Colon (tissue), 2 donors: ENCODE data around the gene ZNF629.

Experiments
- FAIRE-seq: peaks from 2 replicates; lab custom pipeline; 2012; peaks lifted over from hg19 to GRCh38; lab: Jason Lieb, UNC
- donor health status: control.
- donor health status: control.

ZNF629 gene

GRCh38 chr16:30747331-30747730, 39.7 kb downstream of the ZNF629 start:
- FAIRE-seq = no peak

- no peak for FAIRE-seq
These were observed 40.3 kb downstream of the ZNF629 start for GRCh38 chr16:30746638-30747175.

- no peak for FAIRE-seq
These were observed 41.9 kb downstream of the ZNF629 start for GRCh38 chr16:30745082-30745481.

- FAIRE-seq = no peak
These were observed 42.8 kb downstream of the ZNF629 start for GRCh38 chr16:30744183-30744582.

- FAIRE-seq = no peak
These were observed 43.3 kb downstream of the ZNF629 start for GRCh38 chr16:30743716-30744115.

GRCh38 chr16:30741461-30741914, 45.5 kb downstream of the ZNF629 start:
- no peak for FAIRE-seq

GRCh38 chr16:30740364-30741251, 46.4 kb downstream of the ZNF629 start:
- no peak for FAIRE-seq

- no peak for FAIRE-seq
These were observed 47.7 kb downstream of the ZNF629 start for GRCh38 chr16:30738984-30739951.

GRCh38 chr16:30737794-30738648, 49.0 kb downstream of the ZNF629 start:
- FAIRE-seq = no peak

- FAIRE-seq = no peak
These were observed 49.8 kb downstream of the ZNF629 start for GRCh38 chr16:30736995-30737793.

- no peak for FAIRE-seq
These were observed 55.6 kb downstream of the ZNF629 start for GRCh38 chr16:30731411-30731810.

- FAIRE-seq = no peak
These were observed 57.9 kb downstream of the ZNF629 start for GRCh38 chr16:30728899-30729672.
